Neural cell (in vitro differentiated cells): Measurements from ENCODE around the gene PLXDC1. TPM values are rescaled to one million over a fixed set of nuclear protein-coding genes. Genes with fewer than 3 reads are reported as not detected.

Source experiments
- H2AFZ ChIP-seq: fragments of 200-600, 300-800 bp; sonication (generic), shearing (Covaris generic); 2 replicates; pipeline ENCODE4 v1.6.0; 2014; ENCODE audit warnings: low read depth, mild to moderate bottlenecking, antibody characterized with exemption, low read length, moderate library complexity
- H3F3A ChIP-seq: fragments of 200-600 bp; shearing (Covaris generic); 2 replicates; pipeline ENCODE4 v1.6.1; 2016; ENCODE audit warnings: mild to moderate bottlenecking, moderate library complexity, mixed read lengths, antibody characterized with exemption, low read length; ENCODE audit not compliant: insufficient read depth, poor library complexity, severe bottlenecking
- H3K27ac ChIP-seq: fragments of 200-600, 300-800 bp; sonication (generic), shearing (Covaris generic); 2 replicates; pipeline ENCODE4 v1.5.1; 2014; ENCODE audit warnings: mild to moderate bottlenecking, low read length, moderate library complexity
- H3K27me3 ChIP-seq: fragments of 300-800, 200-600 bp; sonication (generic), shearing (Covaris generic); 2 replicates; pipeline ENCODE4 v1.6.0; 2014; ENCODE audit warnings: mild to moderate bottlenecking, low read depth, low read length, moderate library complexity; ENCODE audit not compliant: insufficient read depth
- H3K36me3 ChIP-seq: fragments of 300-800, 200-600 bp; sonication (generic), shearing (Covaris generic); 2 replicates; pipeline ENCODE4 v1.5.1; 2014; ENCODE audit warnings: mild to moderate bottlenecking, antibody characterized with exemption, low read length, moderate library complexity; ENCODE audit not compliant: insufficient read depth
- H3K4me2 ChIP-seq: fragments of 300-800, 200-600 bp; sonication (generic), shearing (Covaris generic); 2 replicates; pipeline ENCODE4 v1.6.0; 2014; ENCODE audit warnings: mild to moderate bottlenecking, low read length
- H3K4me3 ChIP-seq: fragments of 300-800, 200-600 bp; sonication (generic), shearing (Covaris generic); 2 replicates; pipeline ENCODE4 v1.5.1; 2014; ENCODE audit warnings: mild to moderate bottlenecking, low read length, moderate library complexity
- H3K79me2 ChIP-seq: fragments of 200-600 bp; shearing (Covaris generic); replicated peaks from 2 replicates; pipeline ENCODE4 v1.6.0; 2014; ENCODE audit warnings: mild to moderate bottlenecking, low read length, moderate library complexity; ENCODE audit not compliant: insufficient read depth
- H3K9ac ChIP-seq: fragments of 300-800, 200-600 bp; sonication (generic), shearing (Covaris generic); 2 replicates; pipeline ENCODE4 v1.6.1; 2016; ENCODE audit warnings: mild to moderate bottlenecking, low read length, mixed read lengths
- H3K9me2 ChIP-seq: fragments of 200-600 bp; shearing (Covaris generic); 2 replicates; pipeline ENCODE4 v1.6.1; 2016; ENCODE audit warnings: mild to moderate bottlenecking, low read length, mixed read lengths; ENCODE audit not compliant: insufficient read depth
- H3K9me3 ChIP-seq: fragments of 200-600, 300-800 bp; sonication (generic), shearing (Covaris generic); 2 replicates; pipeline ENCODE4 v1.6.1; 2016; ENCODE audit warnings: mild to moderate bottlenecking, mixed run types, low read length, moderate library complexity, mixed read lengths
- H4K20me1 ChIP-seq: fragments of 200-600 bp; shearing (Covaris generic); 2 replicates; pipeline ENCODE4 v1.6.1; 2016; ENCODE audit warnings: mild to moderate bottlenecking, mixed run types; ENCODE audit not compliant: insufficient read depth
- EP300 ChIP-seq: fragments of 450-650 bp; conservative IDR thresholded peaks from 2 replicates; pipeline ENCODE4 v1.6.1; 2014; ENCODE audit warnings: antibody characterized with exemption, mild to moderate bottlenecking, moderate library complexity; ENCODE audit not compliant: poor library complexity, severe bottlenecking
- EZH2 ChIP-seq: fragments of 200-600, 300-800 bp; shearing (Covaris generic), sonication (generic); IDR thresholded peaks from 2 replicates; pipeline ENCODE4 v1.6.1; 2014; ENCODE audit warnings: antibody characterized with exemption, low read length, borderline replicate concordance, mild to moderate bottlenecking; ENCODE audit not compliant: insufficient read depth, poor library complexity, severe bottlenecking
- MXI1 ChIP-seq: fragments of 450-650 bp; conservative IDR thresholded peaks from 2 replicates; pipeline ENCODE4 v1.6.1; 2014; ENCODE audit warnings: antibody characterized with exemption, mild to moderate bottlenecking; ENCODE audit not compliant: poor library complexity, severe bottlenecking
- POLR2AphosphoS5 ChIP-seq: IDR thresholded peaks from 2 replicates; pipeline ENCODE4 v1.6.1; 2012
- RAD21 ChIP-seq: fragments of 450-650 bp; conservative IDR thresholded peaks from 2 replicates; pipeline ENCODE4 v1.6.1; 2014; ENCODE audit warnings: antibody characterized with exemption, mild to moderate bottlenecking, moderate library complexity
- SMC3 ChIP-seq: fragments of 450-650 bp; conservative IDR thresholded peaks from 2 replicates; pipeline ENCODE4 v1.6.1; 2014; ENCODE audit warnings: antibody characterized with exemption, mild to moderate bottlenecking, moderate library complexity; ENCODE audit not compliant: poor library complexity
- TAF1 ChIP-seq: IDR thresholded peaks from 2 replicates; pipeline ENCODE4 v1.6.1; 2012; ENCODE audit warnings: low read depth
- polyA plus RNA-seq: library from polyadenylated mRNA; depleted of rRNA; stranded (reverse); fragments of >200 nt; gene quantifications from 2 replicates; pipeline ENCODE4 v1.2.3, GENCODE V29; 2014
- TF ChIP-seq, protein P1 (sequence below): fragments of 450-650 bp; IDR thresholded peaks from 2 replicates; pipeline ENCODE4 v1.5.1; 2014; ENCODE audit warnings: antibody characterized with exemption, mild to moderate bottlenecking, moderate library complexity; ENCODE audit not compliant: poor library complexity, severe bottlenecking
- TF ChIP-seq, protein P2 (sequence below): IDR thresholded peaks from 2 replicates; pipeline ENCODE4 v1.6.1; 2012; ENCODE audit warnings: borderline replicate concordance

The PLXDC1 gene
- polyA plus RNA-seq, 1 donor from 2014 or later: 10.0 TPM

DNA sequence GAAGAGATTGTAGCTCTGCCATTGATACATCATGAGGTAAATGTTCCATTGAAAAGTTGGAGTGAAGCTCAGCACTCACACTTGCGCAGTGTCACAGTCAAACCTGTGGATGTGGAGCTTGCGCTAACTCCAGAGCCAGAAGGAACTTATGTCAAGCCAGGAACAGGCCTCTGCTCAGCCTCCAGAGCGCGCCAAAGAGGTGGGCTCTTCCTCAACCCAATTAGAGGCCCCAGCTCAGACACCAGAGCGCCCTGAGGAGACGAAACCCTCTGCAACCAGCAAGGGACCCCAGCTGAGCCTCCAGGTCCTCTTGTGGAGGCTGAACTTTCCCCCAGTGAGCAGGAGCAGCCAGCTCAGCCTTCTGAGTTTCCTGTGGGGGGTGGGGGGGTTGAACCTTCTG lies 122.7 kb downstream of the PLXDC1 start:
- Histone ChIP-seq H3K36me3 (no peaks in the 10 kb centered on the region), H3K27ac (no peak overlapping the region)

DNA sequence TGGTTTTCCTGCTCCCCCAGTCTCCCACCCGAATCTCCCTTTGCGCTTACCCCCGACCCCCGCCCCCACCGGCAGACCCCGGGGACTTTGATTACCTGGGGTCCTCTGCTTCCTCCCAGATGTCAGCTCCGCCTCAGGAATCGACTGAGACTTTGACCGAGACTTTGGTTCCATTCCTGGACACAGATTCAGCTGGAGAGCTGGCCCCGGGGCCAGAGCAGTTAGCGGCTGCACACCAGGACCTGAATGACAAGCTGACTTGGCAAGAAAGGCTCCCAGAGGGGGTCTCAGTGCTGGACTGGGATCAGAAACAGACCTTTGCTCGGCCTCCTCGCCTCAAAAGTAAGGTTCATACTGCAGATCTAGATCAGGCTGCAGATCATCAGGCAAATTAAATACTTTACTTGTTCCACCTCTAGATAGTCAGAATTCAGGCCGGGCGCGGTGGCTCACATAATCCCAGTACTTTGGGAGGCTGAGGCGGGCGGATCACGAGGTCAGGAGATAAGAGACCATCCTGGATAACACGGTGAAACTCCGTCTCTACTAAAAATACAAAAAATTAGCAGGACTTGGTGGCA lies 123.9 kb downstream of the PLXDC1 start:
- Histone ChIP-seq H3K36me3 (no peaks in the 10 kb centered on the region), H3K4me3 (peak overlapping the region; percentile 53), H3F3A (no peaks in the 10 kb centered on the region), H3K79me2 (no peaks in the 10 kb centered on the region), H3K4me2 (no peak overlapping the region), H3K27me3 (peaks cover 13% of the 10 kb centered on the region), H3K27ac (no peak overlapping the region), H3K9ac (no peak overlapping the region), H3K9me2 (no peaks in the 10 kb centered on the region), H3K9me3 (no peaks in the 10 kb centered on the region), H4K20me1 (no peaks in the 10 kb centered on the region), H2AFZ (no peak overlapping the region)
- TF ChIP-seq, protein P1, sequence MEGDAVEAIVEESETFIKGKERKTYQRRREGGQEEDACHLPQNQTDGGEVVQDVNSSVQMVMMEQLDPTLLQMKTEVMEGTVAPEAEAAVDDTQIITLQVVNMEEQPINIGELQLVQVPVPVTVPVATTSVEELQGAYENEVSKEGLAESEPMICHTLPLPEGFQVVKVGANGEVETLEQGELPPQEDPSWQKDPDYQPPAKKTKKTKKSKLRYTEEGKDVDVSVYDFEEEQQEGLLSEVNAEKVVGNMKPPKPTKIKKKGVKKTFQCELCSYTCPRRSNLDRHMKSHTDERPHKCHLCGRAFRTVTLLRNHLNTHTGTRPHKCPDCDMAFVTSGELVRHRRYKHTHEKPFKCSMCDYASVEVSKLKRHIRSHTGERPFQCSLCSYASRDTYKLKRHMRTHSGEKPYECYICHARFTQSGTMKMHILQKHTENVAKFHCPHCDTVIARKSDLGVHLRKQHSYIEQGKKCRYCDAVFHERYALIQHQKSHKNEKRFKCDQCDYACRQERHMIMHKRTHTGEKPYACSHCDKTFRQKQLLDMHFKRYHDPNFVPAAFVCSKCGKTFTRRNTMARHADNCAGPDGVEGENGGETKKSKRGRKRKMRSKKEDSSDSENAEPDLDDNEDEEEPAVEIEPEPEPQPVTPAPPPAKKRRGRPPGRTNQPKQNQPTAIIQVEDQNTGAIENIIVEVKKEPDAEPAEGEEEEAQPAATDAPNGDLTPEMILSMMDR: no peak
- no peak for TF ChIP-seq TAF1
- TF ChIP-seq, protein P2, sequence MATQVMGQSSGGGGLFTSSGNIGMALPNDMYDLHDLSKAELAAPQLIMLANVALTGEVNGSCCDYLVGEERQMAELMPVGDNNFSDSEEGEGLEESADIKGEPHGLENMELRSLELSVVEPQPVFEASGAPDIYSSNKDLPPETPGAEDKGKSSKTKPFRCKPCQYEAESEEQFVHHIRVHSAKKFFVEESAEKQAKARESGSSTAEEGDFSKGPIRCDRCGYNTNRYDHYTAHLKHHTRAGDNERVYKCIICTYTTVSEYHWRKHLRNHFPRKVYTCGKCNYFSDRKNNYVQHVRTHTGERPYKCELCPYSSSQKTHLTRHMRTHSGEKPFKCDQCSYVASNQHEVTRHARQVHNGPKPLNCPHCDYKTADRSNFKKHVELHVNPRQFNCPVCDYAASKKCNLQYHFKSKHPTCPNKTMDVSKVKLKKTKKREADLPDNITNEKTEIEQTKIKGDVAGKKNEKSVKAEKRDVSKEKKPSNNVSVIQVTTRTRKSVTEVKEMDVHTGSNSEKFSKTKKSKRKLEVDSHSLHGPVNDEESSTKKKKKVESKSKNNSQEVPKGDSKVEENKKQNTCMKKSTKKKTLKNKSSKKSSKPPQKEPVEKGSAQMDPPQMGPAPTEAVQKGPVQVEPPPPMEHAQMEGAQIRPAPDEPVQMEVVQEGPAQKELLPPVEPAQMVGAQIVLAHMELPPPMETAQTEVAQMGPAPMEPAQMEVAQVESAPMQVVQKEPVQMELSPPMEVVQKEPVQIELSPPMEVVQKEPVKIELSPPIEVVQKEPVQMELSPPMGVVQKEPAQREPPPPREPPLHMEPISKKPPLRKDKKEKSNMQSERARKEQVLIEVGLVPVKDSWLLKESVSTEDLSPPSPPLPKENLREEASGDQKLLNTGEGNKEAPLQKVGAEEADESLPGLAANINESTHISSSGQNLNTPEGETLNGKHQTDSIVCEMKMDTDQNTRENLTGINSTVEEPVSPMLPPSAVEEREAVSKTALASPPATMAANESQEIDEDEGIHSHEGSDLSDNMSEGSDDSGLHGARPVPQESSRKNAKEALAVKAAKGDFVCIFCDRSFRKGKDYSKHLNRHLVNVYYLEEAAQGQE: no peak
- TF ChIP-seq MXI1: no peak
- no peak for TF ChIP-seq EZH2
- no peak for TF ChIP-seq POLR2AphosphoS5
- TF ChIP-seq SMC3: no peak
- TF ChIP-seq EP300: no peak

More for the DNA sequence above, 122.7 kb downstream of the PLXDC1 start:
- Histone ChIP-seq H3K79me2 (no peaks in the 10 kb centered on the region), H4K20me1 (no peaks in the 10 kb centered on the region), H3F3A (no peaks in the 10 kb centered on the region), H3K9ac (no peak overlapping the region), H3K27me3 (peaks cover 13% of the 10 kb centered on the region), H3K4me2 (no peak overlapping the region), H3K4me3 (no peak overlapping the region), H3K9me2 (no peaks in the 10 kb centered on the region), H3K9me3 (no peaks in the 10 kb centered on the region), H2AFZ (no peak overlapping the region)
- TF ChIP-seq, protein P1: no peak
- TF ChIP-seq POLR2AphosphoS5 (no peak), EZH2 (no peak), RAD21 (no peak), MXI1 (no peak), SMC3 (no peak), EP300 (no peak), TAF1 (no peak)
- TF ChIP-seq, protein P2: no peak
